Ovary (tissue), 9 donors: Measurements from ENCODE around the gene C1orf21. TPM values are rescaled to one million over a fixed set of nuclear protein-coding genes. Genes with fewer than 3 reads are reported as not detected.
A peak's percentile ranks its signal among the peaks of the same experiment; 100 is the strongest.

Source experiments
- DNase-seq, 5 donors: peaks; one replicate each; pipeline ENCODE4 v3.0.0-alpha.2; 2019 to 2020
- H3K27ac ChIP-seq, 2 donors: fragments of 200-600 bp; one replicate each; pipeline versions ENCODE4 v1.5.1 to v1.8.0; 2019 to 2022
- H3K27me3 ChIP-seq: fragments of 200-600 bp; one replicate; pipeline ENCODE4 v1.8.0; 2022
- H3K36me3 ChIP-seq: fragments of 200-600 bp; sonication (generic); one replicate; pipeline ENCODE4 v1.5.1; 2019
- H3K4me1 ChIP-seq: one replicate; pipeline ENCODE4 v1.8.1; 2013; ENCODE audit warnings: mild to moderate bottlenecking, moderate library complexity; ENCODE audit not compliant: insufficient read depth
- H3K4me3 ChIP-seq: fragments of 200-600 bp; sonication (generic); one replicate; pipeline ENCODE4 v1.5.1; 2017
- H3K9me3 ChIP-seq, 2 donors: fragments of 200-600 bp in 1 of 2; sonication (generic) in 1 of 2; one replicate each; pipeline versions ENCODE4 v1.5.1 to v1.8.1; 2013 to 2019; ENCODE audit warnings: mild to moderate bottlenecking in 1 of 2, moderate library complexity in 1 of 2
- EP300 ChIP-seq: sonication (generic); formaldehyde crosslinking; IDR thresholded peaks from one replicate; pipeline ENCODE4 v1.6.1; 2017; ENCODE audit warnings: antibody characterized with exemption
- POLR2A ChIP-seq: fragments of 450-650 bp; IDR thresholded peaks from one replicate; pipeline ENCODE4 v1.6.1; 2017; ENCODE audit warnings: antibody characterized with exemption, mild to moderate bottlenecking, moderate library complexity
- WGBS, 3 donors: extraction: QIAGEN DNeasy Blood & Tissue Kit in 1 of 3; methylation state at CpG; one replicate each; pipeline versions ENCODE4 v1.1.5 to v1.1.7; 2013 to 2017; 5-methylcytosine and 5-hydroxymethylcytosine counted together
- intact Hi-C, 4 donors: fragments of 100-400 bp; cut with DNase I; formaldehyde crosslinking; loops; one replicate each; pipeline versions ENCODE4 v1.11.0 to v1.15.1; 2022 to 2023
- polyA plus RNA-seq, 2 donors: library from polyadenylated mRNA; stranded (reverse); fragments of 200-250 nt in 1 of 2; fragments of 350-450 nt in 1 of 2; fragmentation: Illumina TruSeq in 1 of 2; extraction: RNeasy Lipid Tissue Mini Kit (QIAGEN cat#74804) in 1 of 2; gene quantifications; one replicate each; pipeline ENCODE4 v1.2.3, GENCODE V29; 2013 to 2014
- total RNA-seq, 7 donors: library from RNA; depleted of rRNA in 2 of 7; stranded (reverse); fragments of >200 nt in 2 of 7; fragmentation: NEBNext Ultra II Directional in 3 of 7; extraction: Animal tissue kit (Norgen Biotek cat#: 25700) in 3 of 7; gene quantifications; one replicate each; pipeline versions ENCODE4 v1.1.0 to v1.2.4, GENCODE V29; 2016 to 2023
- TF ChIP-seq, protein P1 (sequence below), 3 donors: fragments of 450-650 bp in 2 of 3; fragments of 200-600 bp in 1 of 3; IDR thresholded peaks; one replicate each; pipeline versions ENCODE4 v1.5.1 to v1.8.0; 2016 to 2022; ENCODE audit warnings: antibody characterized with exemption in 3 of 3, mild to moderate bottlenecking in 1 of 3
- donor health status: DM: no; HTN: no; CAD: no; lungs with moderate emphysema.
- donor health status: DM: no; HTN: no; CAD: no.
- donor health status: Bipolar disorder and iron deficiency.
- donor health status: DM: yes; HTN: yes; CAD: no.
- donor health status: DM: no; HTN: no; CAD: no.
- donor health status: DM: yes; HTN: yes; CAD: no.

The C1orf21 gene
- total and polyA plus RNA-seq, 9 donors = 22.9 to 108 (median 59.4) TPM

GRCh38 chr1:184388319-184388889 is 1.6 kb downstream of the C1orf21 start:
- peak overlapping the region in 1 of 2 donors; percentile 84 for H3K27ac ChIP-seq
- DNase-seq = peak in 2 of 5 donors; percentile 30 to 41
- no peaks in the 10 kb centered on the region for H3K36me3 ChIP-seq
- TF ChIP-seq, protein P1, sequence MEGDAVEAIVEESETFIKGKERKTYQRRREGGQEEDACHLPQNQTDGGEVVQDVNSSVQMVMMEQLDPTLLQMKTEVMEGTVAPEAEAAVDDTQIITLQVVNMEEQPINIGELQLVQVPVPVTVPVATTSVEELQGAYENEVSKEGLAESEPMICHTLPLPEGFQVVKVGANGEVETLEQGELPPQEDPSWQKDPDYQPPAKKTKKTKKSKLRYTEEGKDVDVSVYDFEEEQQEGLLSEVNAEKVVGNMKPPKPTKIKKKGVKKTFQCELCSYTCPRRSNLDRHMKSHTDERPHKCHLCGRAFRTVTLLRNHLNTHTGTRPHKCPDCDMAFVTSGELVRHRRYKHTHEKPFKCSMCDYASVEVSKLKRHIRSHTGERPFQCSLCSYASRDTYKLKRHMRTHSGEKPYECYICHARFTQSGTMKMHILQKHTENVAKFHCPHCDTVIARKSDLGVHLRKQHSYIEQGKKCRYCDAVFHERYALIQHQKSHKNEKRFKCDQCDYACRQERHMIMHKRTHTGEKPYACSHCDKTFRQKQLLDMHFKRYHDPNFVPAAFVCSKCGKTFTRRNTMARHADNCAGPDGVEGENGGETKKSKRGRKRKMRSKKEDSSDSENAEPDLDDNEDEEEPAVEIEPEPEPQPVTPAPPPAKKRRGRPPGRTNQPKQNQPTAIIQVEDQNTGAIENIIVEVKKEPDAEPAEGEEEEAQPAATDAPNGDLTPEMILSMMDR (IDR thresholded peaks at IDR 0.05) = no peak
- TF ChIP-seq EP300 (no peak), POLR2A (no peak)
- no peaks in the 10 kb centered on the region for H3K27me3 ChIP-seq
- intact Hi-C loops = loop anchor here in 3 of 4 donors (5.0 to 10.0 kb wide), 5 partner anchors 169 to 276 kb away; no protein-coding TSS in a partner anchor
- H3K4me1 ChIP-seq = peaks cover 3% of the 10 kb centered on the region
- peak overlapping the region; percentile 94 for H3K4me3 ChIP-seq
- 0 to 1% (median 0%) methylated on average over 7 of the region's 7 CpGs for WGBS, 3 donors
- H3K9me3 ChIP-seq = no peaks in the 10 kb centered on the region

GRCh38 chr1:184388971-184389370 is 2.1 kb downstream of the C1orf21 start:
- intact Hi-C loops = loop anchor here in 3 of 4 donors (5.0 to 10.0 kb wide), 5 partner anchors 168 to 276 kb away; no protein-coding TSS in a partner anchor
- no peak for DNase-seq
- peak overlapping the region; percentile 94 for H3K4me3 ChIP-seq
- 71 to 81% (median 75%) methylated on average over 5 of the region's 5 CpGs for WGBS, 3 donors
- H3K4me1 ChIP-seq = peaks cover 3% of the 10 kb centered on the region
- H3K36me3 ChIP-seq = no peaks in the 10 kb centered on the region
- H3K9me3 ChIP-seq = no peaks in the 10 kb centered on the region
- H3K27ac ChIP-seq = no peak overlapping the region
- TF ChIP-seq POLR2A (no peak), EP300 (no peak)
- TF ChIP-seq, protein P1 (IDR thresholded peaks at IDR 0.05) = no peak
- no peaks in the 10 kb centered on the region for H3K27me3 ChIP-seq

- Histone ChIP-seq H3K4me3 (peak overlapping the region; percentile 94), H3K27ac (no peak overlapping the region), H3K4me1 (peaks cover 3% of the 10 kb centered on the region), H3K27me3 (no peaks in the 10 kb centered on the region), H3K36me3 (no peaks in the 10 kb centered on the region), H3K9me3 (no peaks in the 10 kb centered on the region)
- intact Hi-C loops = loop anchor here in 3 of 4 donors (5.0 to 10.0 kb wide), 5 partner anchors 168 to 275 kb away; no protein-coding TSS in a partner anchor
- WGBS, 3 donors = 69 to 73% (median 72%) methylated on average over 2 of the region's 2 CpGs
- no peak for DNase-seq
- TF ChIP-seq, protein P1 (IDR thresholded peaks at IDR 0.05) = no peak
- TF ChIP-seq POLR2A (no peak), EP300 (no peak)
Measured at GRCh38 chr1:184389446-184389845, 2.6 kb downstream of the C1orf21 start.

DNA sequence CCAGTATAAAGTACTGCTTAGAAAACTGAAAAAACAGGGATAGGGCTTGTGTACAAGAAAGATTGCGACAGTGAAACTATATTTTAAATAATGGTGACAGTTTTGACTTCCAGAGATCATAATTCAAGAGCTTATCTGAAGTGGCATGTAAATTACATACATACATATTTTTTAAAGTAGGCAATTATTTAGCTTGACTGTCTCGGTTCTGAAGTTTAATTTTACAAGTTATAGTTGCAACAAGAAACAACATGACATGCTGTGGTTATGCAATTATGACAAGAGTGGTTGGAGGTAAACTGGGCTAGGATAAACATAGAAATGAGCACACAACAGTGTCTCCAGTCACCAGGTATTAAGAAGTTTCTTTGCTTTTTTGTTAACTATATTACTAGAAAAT is 4.1 kb downstream of the C1orf21 start:
- Histone ChIP-seq H3K27ac (no peak overlapping the region), H3K4me3 (no peak overlapping the region), H3K4me1 (peaks cover 2% of the 10 kb centered on the region), H3K9me3 (no peaks in the 10 kb centered on the region), H3K36me3 (no peaks in the 10 kb centered on the region), H3K27me3 (no peaks in the 10 kb centered on the region)
- intact Hi-C loops = no loop called here
- TF ChIP-seq, protein P1 (IDR thresholded peaks at IDR 0.05) = no peak
- TF ChIP-seq POLR2A (no peak), EP300 (no peak)
- WGBS, 3 donors = 68 to 84% (median 84%) methylated on average over 2 of the region's 2 CpGs
- no peak for DNase-seq
